Myocyte (in vitro differentiated cells): ENCODE data around the gene ATP2C1. TPM values are rescaled to one million over a fixed set of nuclear protein-coding genes. Genes with fewer than 3 reads are reported as not detected.

Experiments used
- DNase-seq: peaks from one replicate; pipeline ENCODE4 v3.0.0-alpha.2; 2012; ENCODE audit warnings: low read depth
- total RNA-seq: library from RNA; depleted of rRNA; stranded (reverse); fragments of >200 nt; gene quantifications from 2 replicates; pipeline ENCODE4 v1.2.3, GENCODE V29; 2014

ATP2C1 gene
- total RNA-seq, 1 donor from 2014 or later = 50.0 TPM

DNA sequence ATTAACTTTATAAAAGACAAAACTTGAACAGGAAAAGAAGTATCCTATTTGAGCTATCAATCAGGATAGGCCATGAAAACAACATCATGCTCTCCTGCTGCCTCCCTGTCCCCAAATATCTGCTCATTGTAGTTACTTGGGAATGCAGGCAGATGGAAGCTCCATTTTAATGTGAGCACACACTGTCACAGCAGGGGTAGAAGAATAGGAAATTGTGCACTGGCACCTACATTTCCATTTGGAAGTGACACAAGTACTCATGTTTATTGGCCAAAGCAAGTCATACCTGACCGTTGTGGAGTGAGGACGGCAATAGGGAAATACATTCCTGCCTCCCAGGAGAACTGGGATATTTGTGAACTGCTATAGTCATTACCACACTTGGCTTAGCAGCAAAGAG is 80.3 kb downstream of the ATP2C1 start:
- DNase-seq = no peak

DNA sequence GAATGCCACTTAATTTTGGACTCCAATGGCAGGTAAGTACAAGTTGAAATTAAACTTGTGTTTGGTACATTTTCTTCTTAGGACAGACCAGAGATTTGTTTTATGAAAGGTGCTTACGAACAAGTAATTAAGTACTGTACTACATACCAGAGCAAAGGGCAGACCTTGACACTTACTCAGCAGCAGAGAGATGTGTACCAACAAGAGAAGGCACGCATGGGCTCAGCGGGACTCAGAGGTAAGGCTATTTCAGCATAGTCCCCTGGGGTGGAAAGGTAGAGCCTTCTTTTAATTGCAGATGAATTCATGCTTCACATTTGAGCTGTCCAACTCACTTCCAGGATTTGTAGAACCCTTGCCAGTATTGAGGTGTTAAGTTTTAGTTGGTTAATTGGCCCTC is 81.4 kb downstream of the ATP2C1 start:
- DNase-seq = no peak

- DNase-seq = no peak
Measured at GRCh38 chr3:130976706-130977105, 82.8 kb downstream of the ATP2C1 start.

DNA sequence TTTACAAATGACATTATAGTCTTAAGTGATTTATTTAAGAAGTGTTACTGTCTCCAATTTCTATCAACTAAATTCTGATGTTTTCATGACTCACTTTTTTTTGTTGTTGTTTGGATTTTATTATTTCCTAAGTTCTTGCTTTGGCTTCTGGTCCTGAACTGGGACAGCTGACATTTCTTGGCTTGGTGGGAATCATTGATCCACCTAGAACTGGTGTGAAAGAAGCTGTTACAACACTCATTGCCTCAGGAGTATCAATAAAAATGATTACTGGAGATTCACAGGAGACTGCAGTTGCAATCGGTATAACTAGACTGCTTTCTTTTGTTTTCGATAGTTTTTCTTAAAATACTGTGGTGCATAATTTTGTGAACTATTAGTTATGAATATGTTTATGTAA is 85.2 kb downstream of the ATP2C1 start:
- no peak for DNase-seq

DNA sequence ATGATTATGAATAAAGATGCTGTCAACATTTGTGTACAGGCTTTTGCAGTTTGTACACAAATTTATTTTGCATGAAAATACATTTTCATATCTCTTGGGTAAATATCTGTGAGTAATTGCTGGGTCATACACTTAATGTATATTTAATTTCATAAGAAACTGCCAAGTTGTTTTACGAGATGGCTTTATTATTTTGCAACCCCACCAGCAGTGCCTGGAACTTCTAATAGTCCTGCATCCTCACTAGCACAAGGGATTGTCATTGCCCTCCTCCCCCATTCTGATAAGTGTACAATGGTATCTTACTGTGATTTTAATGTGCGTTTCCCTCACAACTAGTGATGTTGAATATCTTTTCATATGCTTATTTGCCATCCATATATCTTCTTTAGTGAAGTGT is 87.6 kb downstream of the ATP2C1 start:
- DNase-seq = no peak

DNA sequence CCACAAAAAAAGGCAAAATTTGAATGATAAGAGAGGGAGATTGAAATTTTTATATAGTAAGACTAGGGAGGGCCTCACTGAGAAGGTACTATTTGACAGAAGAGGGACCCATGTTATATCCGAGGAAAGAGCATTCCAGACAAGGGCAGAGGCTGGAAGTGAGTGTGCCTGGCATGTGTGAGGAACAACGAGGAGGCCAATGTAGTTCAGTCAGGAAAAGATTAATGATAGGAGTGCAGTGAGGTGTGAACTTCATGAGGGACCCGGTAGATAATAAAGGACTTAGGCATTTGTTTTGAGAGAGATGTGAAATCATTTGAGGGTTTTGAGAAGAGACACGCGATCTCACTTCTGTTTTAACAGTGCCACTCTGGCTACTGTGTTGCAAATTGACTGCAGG is 96.4 kb downstream of the ATP2C1 start:
- no peak for DNase-seq

DNA sequence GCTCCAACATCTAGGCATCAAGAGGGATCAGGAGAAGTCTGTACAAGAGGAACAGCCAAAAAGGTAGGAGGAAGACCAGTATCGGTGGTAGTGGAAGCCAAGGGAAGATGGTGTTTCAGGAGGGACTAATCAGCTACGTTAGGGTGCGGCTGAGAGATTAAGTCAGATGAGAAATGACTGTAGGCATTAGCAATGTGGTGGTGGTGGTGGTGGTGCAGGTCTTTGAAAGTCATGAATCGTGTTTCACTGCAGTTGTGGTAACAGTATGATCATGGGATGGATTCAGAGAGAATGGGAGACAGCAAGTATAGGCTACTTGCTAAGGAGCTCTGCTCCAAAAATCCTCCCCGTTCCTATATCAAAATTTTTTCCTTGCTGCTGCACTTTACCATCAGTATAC is 97.2 kb downstream of the ATP2C1 start:
- DNase-seq = peak; percentile 69

GRCh38 chr3:130992344-130992743 is 98.5 kb downstream of the ATP2C1 start:
- DNase-seq = peak; percentile 67

GRCh38 chr3:130997289-130997688 is 103.4 kb downstream of the ATP2C1 start:
- DNase-seq = no peak

- DNase-seq = no peak
Measured at GRCh38 chr3:131001071-131001470, 107.2 kb downstream of the ATP2C1 start.

- no peak for DNase-seq
Measured at GRCh38 chr3:131004603-131005002, 110.7 kb downstream of the ATP2C1 start.

- no peak for DNase-seq
Measured at GRCh38 chr3:131007256-131007655, 113.4 kb downstream of the ATP2C1 start.

GRCh38 chr3:131007782-131008181 is 113.9 kb downstream of the ATP2C1 start:
- no peak for DNase-seq

GRCh38 chr3:131008326-131008725 is 114.4 kb downstream of the ATP2C1 start:
- DNase-seq = no peak

DNA sequence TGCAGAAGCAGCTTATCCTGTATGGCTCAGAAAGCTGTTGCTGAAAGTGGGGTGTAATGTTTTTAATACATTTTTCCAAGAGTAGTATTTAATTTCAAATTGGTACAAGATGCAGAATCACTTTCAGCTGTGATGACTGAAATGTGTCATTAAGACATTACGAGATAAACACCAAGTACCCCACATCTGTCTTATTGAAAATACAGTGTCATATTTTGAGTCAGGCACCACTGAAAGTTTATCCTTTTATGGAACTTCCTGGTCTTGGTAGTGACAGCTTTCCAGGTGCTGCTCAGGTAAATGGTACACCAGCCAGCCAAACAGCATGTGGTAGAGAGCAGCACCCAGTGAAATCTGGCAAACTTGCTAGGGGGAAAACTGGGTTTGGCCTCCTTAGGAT is 115.8 kb downstream of the ATP2C1 start:
- DNase-seq = no peak

- no peak for DNase-seq
Measured at GRCh38 chr3:131018970-131019369, 125.1 kb downstream of the ATP2C1 start.

DNA sequence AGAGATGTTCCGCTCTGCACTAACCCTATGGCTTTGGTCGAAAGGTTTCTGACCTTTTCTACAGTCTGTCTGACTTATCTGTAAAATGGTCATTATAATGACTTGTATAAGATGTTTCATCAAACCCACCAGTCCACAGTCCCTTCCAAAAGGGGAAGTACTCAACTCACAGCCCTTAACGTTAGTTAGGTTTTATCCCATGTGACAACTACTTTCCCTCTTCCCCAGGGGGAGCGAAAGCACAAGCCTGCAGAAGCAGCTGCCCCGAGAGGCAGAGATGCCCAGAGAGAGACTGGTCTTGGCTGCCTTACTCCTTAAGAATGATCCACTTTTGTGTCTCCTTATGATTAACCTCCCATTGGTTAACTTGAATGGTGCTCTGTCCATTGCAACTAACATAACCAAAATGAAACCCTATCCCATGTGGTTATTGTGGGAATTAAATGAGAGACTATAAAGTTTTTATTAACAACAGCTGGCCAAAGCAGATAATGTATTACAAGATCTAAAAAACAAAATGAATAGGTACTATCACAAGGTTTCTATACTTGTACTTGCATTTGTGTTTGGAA is 126.3 kb downstream of the ATP2C1 start:
- DNase-seq = peak; percentile 67

DNA sequence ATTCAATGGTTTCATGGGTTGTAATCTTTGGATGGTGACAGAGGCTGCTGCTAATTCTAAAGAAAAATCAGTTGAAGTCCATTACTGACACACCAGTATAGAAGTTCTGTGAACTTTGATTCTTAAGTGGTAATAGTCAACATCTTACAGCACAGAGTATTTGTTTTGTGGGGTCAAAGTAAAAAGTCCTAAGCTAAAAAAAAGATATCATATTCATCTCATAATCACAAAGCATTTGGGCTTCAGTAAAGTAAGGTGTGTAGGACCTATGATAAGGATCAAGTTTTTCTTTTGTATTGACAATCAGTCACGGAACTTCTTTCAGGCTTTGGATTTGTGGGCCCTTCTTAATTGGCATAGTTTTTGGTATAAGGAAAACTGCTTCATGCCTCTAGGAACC is 131.7 kb downstream of the ATP2C1 start:
- no peak for DNase-seq

- DNase-seq = peak; percentile 92
Measured at GRCh38 chr3:131026321-131027151, 132.7 kb downstream of the ATP2C1 start, which contains the start of the genes ASTE1 and NEK11. ASTE1 (minus strand) TSS chr3:131026825; CDS start chr3:131025306, 1,519 bp downstream. NEK11 (plus strand) TSS chr3:131026877; CDS start chr3:131029709, 2,832 bp downstream.

GRCh38 chr3:131028844-131029243 is 135.0 kb downstream of the ATP2C1 start:
- DNase-seq = no peak

- no peak for DNase-seq
Measured at GRCh38 chr3:131031660-131032059, 137.8 kb downstream of the ATP2C1 start.

GRCh38 chr3:131033480-131034080 is 139.7 kb downstream of the ATP2C1 start:
- peak; percentile 43 for DNase-seq
